GM13976 (cell line): ENCODE results near the gene ZNF783.

Experiments
- DNase-seq: peaks from one replicate; pipeline ENCODE4 v3.0.0; 2012; ENCODE audit warnings: low spot score
- CTCF ChIP-seq: IDR thresholded peaks from 2 replicates; pipeline ENCODE4 v1.5.1; 2012; ENCODE audit warnings: borderline replicate concordance, mild to moderate bottlenecking; ENCODE audit not compliant: insufficient read depth; ENCODE audit errors: extremely low read depth, missing control alignments, control extremely low read depth
- in situ Hi-C: fragments of 300-500 bp; cut with MboI; formaldehyde crosslinking; loops from one replicate; pipeline ENCODE4 v1.12.0; 2022; ENCODE audit warnings: low sequenced_read_pairs, mixed read lengths, inconsistent platforms; ENCODE audit not compliant: unreplicated experiment

Gene ZNF783

GRCh38 chr7:149261829-149262617 lies at the start of gene ZNF783:
Gene ZNF783, plus strand, starts transcription at chr7:149262196. Its CDS starts 138 bp downstream, at chr7:149262334.
- DNase-seq: peak; percentile 94
- in situ Hi-C loops: no loop called here
- TF ChIP-seq CTCF: peak; percentile 95

GRCh38 chr7:149214020-149214720 lies 47.8 kb upstream of the ZNF783 start:
- no peak for TF ChIP-seq CTCF
- no peak for DNase-seq
- in situ Hi-C loops: no loop called here

- TF ChIP-seq CTCF: no peak
- in situ Hi-C loops: no loop called here
- no peak for DNase-seq
These were observed 45.6 kb upstream of the ZNF783 start for GRCh38 chr7:149216402-149216801.

- in situ Hi-C loops: no loop called here
- no peak for TF ChIP-seq CTCF
These were observed 44.4 kb upstream of the ZNF783 start for GRCh38 chr7:149217570-149217969.

GRCh38 chr7:149218469-149219420 lies 43.3 kb upstream of the ZNF783 start:
- TF ChIP-seq CTCF: no peak
- DNase-seq: no peak
- in situ Hi-C loops: no loop called here

More at GRCh38 chr7:149217570-149217969, 44.4 kb upstream of the ZNF783 start:
- no peak for DNase-seq

- no peak for TF ChIP-seq CTCF
- no peak for DNase-seq
- in situ Hi-C loops: no loop called here
These were observed 41.5 kb upstream of the ZNF783 start for GRCh38 chr7:149220534-149220933.
